A549 (cell line): ENCODE data around the gene SFRP5. TPM values are rescaled to one million over a fixed set of nuclear protein-coding genes. Genes with fewer than 3 reads are reported as not detected.

Experiments
- ATAC-seq, 2 experiments: fragments of 200-7000 bp in 1 of 2; fragments of >200 bp in 1 of 2; cut with Nextera tagmentation in 1 of 2; cut with Tn5 transposase in 1 of 2; 3 replicates each; pipeline versions ENCODE4 v1.8.0 to v1.9.1; 2018 to 2020; ENCODE audit warnings: mild to moderate bottlenecking in 1 of 2, moderate library complexity in 1 of 2
- CTCF ChIA-PET: fragments of 300-600 bp; sonication (Branson Sonifier 250); formaldehyde crosslinking; extraction: SDS; loops from one replicate; lab custom pipeline; 2021; ENCODE audit warnings: antibody characterized with exemption, inconsistent platforms; lab: Yijun Ruan, JAX
- POLR2A ChIA-PET: fragments of 350-600 bp; formaldehyde crosslinking; extraction: SDS; loops from one replicate; lab custom pipeline; 2021; ENCODE audit warnings: antibody characterized with exemption, inconsistent platforms; lab: Yijun Ruan, JAX
- DNase-seq, 2 experiments: peaks; one replicate each; pipeline versions ENCODE4 v3.0.0 to v3.0.0-alpha.2; 2011 to 2016; ENCODE audit warnings: low read depth in 1 of 2, low spot score in 1 of 2
- FAIRE-seq: peaks from 2 replicates; lab custom pipeline; 2011; peaks lifted over from hg19 to GRCh38; lab: Jason Lieb, UNC
- H3K27ac ChIP-seq, 2 experiments: fragments of >200 bp; sonication (Bioruptor Twin); formaldehyde crosslinking; 3 replicates each; pipeline ENCODE4 v1.5.1; 2016 to 2017
- H3K4me1 ChIP-seq: fragments of >200 bp; sonication (Bioruptor Twin); formaldehyde crosslinking; 3 replicates; pipeline ENCODE4 v1.6.1; 2016
- H3K4me2 ChIP-seq: fragments of >200 bp; sonication (Bioruptor Twin); formaldehyde crosslinking; 3 replicates; pipeline ENCODE4 v1.6.1; 2016
- H3K4me3 ChIP-seq: fragments of >200 bp; sonication (Bioruptor Twin); formaldehyde crosslinking; 3 replicates; pipeline ENCODE4 v1.5.1; 2016
- H3K9me3 ChIP-seq: fragments of >200 bp; sonication (Bioruptor Twin); formaldehyde crosslinking; 3 replicates; pipeline ENCODE4 v1.6.1; 2016
- BCL3 ChIP-seq: fragments of >200 bp; sonication (Bioruptor Twin); formaldehyde crosslinking; IDR thresholded peaks from 3 replicates; pipeline ENCODE4 v1.6.1; 2016
- CBX2 ChIP-seq: fragments of 200-600 bp; sonication (generic); IDR thresholded peaks from 2 replicates; pipeline ENCODE4 v1.6.1; 2016; ENCODE audit warnings: low read depth, mild to moderate bottlenecking, borderline replicate concordance
- CBX8 ChIP-seq: fragments of 200-600 bp; sonication (generic); IDR thresholded peaks from 2 replicates; pipeline ENCODE4 v1.6.1; 2016
- CEBPB ChIP-seq, 2 experiments: fragments of >200 bp in 1 of 2; sonication (Bioruptor Twin) in 1 of 2; formaldehyde crosslinking in 1 of 2; IDR thresholded peaks; 2 replicates each; pipeline ENCODE4 v1.6.1; 2012 to 2016
- ESRRA ChIP-seq: fragments of 150-350 bp; IDR thresholded peaks from 2 replicates; pipeline ENCODE4 v1.6.1; 2014; ENCODE audit warnings: mild to moderate bottlenecking, low read length, borderline replicate concordance
- FOSB ChIP-seq: fragments of 250-450 bp; sonication (Bioruptor Pico); IDR thresholded peaks from 2 replicates; pipeline ENCODE4 v1.5.0; 2020; ENCODE audit warnings: mild to moderate bottlenecking, moderate library complexity
- HEYL ChIP-seq: fragments of 250-450 bp; sonication (Bioruptor Pico); IDR thresholded peaks from 2 replicates; pipeline ENCODE4 v1.8.0; 2021; ENCODE audit warnings: mild to moderate bottlenecking, moderate library complexity
- KDM5A ChIP-seq: fragments of 200-600 bp; sonication (generic); IDR thresholded peaks from 2 replicates; pipeline ENCODE4 v1.6.1; 2016; ENCODE audit warnings: antibody characterized with exemption, mild to moderate bottlenecking
- MYC ChIP-seq: IDR thresholded peaks from 2 replicates; pipeline ENCODE4 v1.6.1; 2012; ENCODE audit warnings: mild to moderate bottlenecking, inconsistent platforms, low read length, improper control_type of control experiment, borderline replicate concordance
- NFE2L2 ChIP-seq: fragments of 150-350 bp; conservative IDR thresholded peaks from 2 replicates; pipeline ENCODE4 v1.6.1; 2014; ENCODE audit warnings: low read length
- PBX3 ChIP-seq: IDR thresholded peaks from 2 replicates; pipeline ENCODE4 v1.6.1; 2012
- POLR2A ChIP-seq: IDR thresholded peaks from 2 replicates; pipeline ENCODE4 v1.6.1; 2012; ENCODE audit warnings: mild to moderate bottlenecking, low read length
- POLR2AphosphoS2 ChIP-seq: conservative IDR thresholded peaks from 2 replicates; pipeline ENCODE4 v1.6.1; 2012; ENCODE audit warnings: low read length, improper control_type of control experiment, inconsistent platforms
- RAD21 ChIP-seq, 2 experiments: fragments of >200 bp in 1 of 2; sonication (Bioruptor Twin) in 1 of 2; formaldehyde crosslinking in 1 of 2; IDR thresholded peaks in 1 of 2; conservative IDR thresholded peaks in 1 of 2; 2 replicates in 1 of 2; 3 replicates in 1 of 2; pipeline ENCODE4 v1.6.1; 2012 to 2018; ENCODE audit warnings: inconsistent platforms in 1 of 2
- SMC3 ChIP-seq: fragments of >200 bp; sonication (Bioruptor Twin); formaldehyde crosslinking; IDR thresholded peaks from 3 replicates; pipeline ENCODE4 v1.6.1; 2018; ENCODE audit warnings: inconsistent platforms
- TFCP2L1 ChIP-seq: fragments of 250-450 bp; sonication (Bioruptor Pico); IDR thresholded peaks from 2 replicates; pipeline ENCODE4 v1.5.0; 2021; ENCODE audit warnings: mild to moderate bottlenecking
- TP53 ChIP-seq: fragments of 250-450 bp; sonication (Bioruptor Pico); IDR thresholded peaks from 2 replicates; pipeline ENCODE4 v1.5.0; 2021; ENCODE audit warnings: mild to moderate bottlenecking, moderate library complexity
- USF2 ChIP-seq: fragments of 450-650 bp; IDR thresholded peaks from 2 replicates; pipeline ENCODE4 v1.6.1; 2014; ENCODE audit warnings: antibody characterized with exemption
- ZC3H11A ChIP-seq: fragments of 450-650 bp; IDR thresholded peaks from 2 replicates; pipeline ENCODE4 v1.6.1; 2014; ENCODE audit warnings: antibody characterized with exemption, mild to moderate bottlenecking
- ZFP36 ChIP-seq: fragments of 450-650 bp; IDR thresholded peaks from 2 replicates; pipeline ENCODE4 v1.6.1; 2014; ENCODE audit warnings: borderline replicate concordance; ENCODE audit not compliant: partially characterized antibody
- WGBS: methylation state at CpG from one replicate; pipeline ENCODE4 v1.1.6; 2017; ENCODE audit errors: missing lambda C conversion rate; 5-methylcytosine and 5-hydroxymethylcytosine counted together
- polyA plus RNA-seq, 4 experiments: library from polyadenylated mRNA; depleted of rRNA in 3 of 4; stranded (reverse); fragments of >200 nt; fragmentation: RNase III in 1 of 4; extraction: RNeasy Plus Mini Kit Qiagen cat#74134 plus additional on column Dnase treatment in 1 of 4; gene quantifications; 2 replicates in 3 of 4; 3 replicates in 1 of 4; pipeline ENCODE4 v1.2.3, GENCODE V29; 2011 to 2017

Gene SFRP5
- polyA plus RNA-seq, 2 of the 4 experiments (the other 2 are of a cell fraction), result 0.50 to 1.2 TPM

GRCh38 chr10:97798958-97799610, 27.3 kb upstream of the SFRP5 start:
- Histone ChIP-seq H3K27ac (no peak overlapping the region), H3K4me1 (no peaks in the 10 kb centered on the region), H3K9me3 (peaks cover 10% of the 10 kb centered on the region; the same call in 2 of the 3 replicates), H3K4me2 (no peak overlapping the region), H3K4me3 (no peak overlapping the region)
- WGBS, result 31% methylated on average over 1 of the region's 1 CpG
- no peak for TF ChIP-seq CBX8
- no peak for TF ChIP-seq CBX2
- TF ChIP-seq RAD21 (conservative IDR thresholded peaks at IDR 0.05 in 1 of 2, IDR thresholded peaks at IDR 0.05 in 1 of 2), result no peak
- TF ChIP-seq TP53 (CRISPR knock-in tag), result no peak
- no peak for ATAC-seq
- no peak for DNase-seq
- FAIRE-seq, result no peak
- CTCF ChIA-PET, result interaction anchor here (0.9 to 17.4 kb wide), 4 partner anchors 7 to 69 kb away, joined by 3 to 649 read pairs (median 30); no protein-coding TSS in a partner anchor
- POLR2A ChIA-PET, result no interaction called here

DNA sequence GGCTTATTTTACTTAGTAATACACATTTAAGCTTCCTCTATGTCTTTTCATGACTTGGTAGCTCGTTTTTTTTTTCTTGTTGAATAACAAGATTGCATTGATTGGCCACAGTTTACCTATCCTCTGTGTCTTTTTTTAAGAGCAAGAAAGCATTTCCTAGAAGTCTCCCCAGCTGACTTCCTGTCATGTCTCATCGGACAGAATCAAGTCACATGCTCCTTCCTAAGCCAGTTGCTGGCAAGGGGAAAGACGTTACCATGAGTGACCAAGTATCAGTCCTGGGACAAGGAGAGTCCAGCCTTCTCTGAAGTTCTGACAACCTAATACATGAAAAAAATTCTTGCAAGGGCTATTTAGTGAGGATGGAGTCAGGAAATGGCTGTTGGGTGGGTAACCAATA, 24.9 kb upstream of the SFRP5 start:
- H3K27ac ChIP-seq, result no peak overlapping the region
- POLR2A ChIA-PET, result no interaction called here
- H3K4me2 ChIP-seq, result no peak overlapping the region
- DNase-seq (no peak), ATAC-seq (no peak), FAIRE-seq (no peak)
- H3K4me3 ChIP-seq, result no peak overlapping the region
- no peaks in the 10 kb centered on the region for H3K4me1 ChIP-seq
- 21% methylated on average over 3 of the region's 3 CpGs for WGBS
- TF ChIP-seq RAD21 (conservative IDR thresholded peaks at IDR 0.05 in 1 of 2, IDR thresholded peaks at IDR 0.05 in 1 of 2) (no peak), MYC (no peak), BCL3 (no peak), PBX3 (no peak), ZFP36 (no peak), CEBPB (IDR thresholded peaks at IDR 0.05) (no peak), POLR2AphosphoS2 (no peak), POLR2A (no peak), USF2 (no peak), NFE2L2 (no peak), HEYL (CRISPR knock-in tag) (no peak), ZC3H11A (no peak), TFCP2L1 (no peak)
- TF ChIP-seq, all 56 proteins: peak for 0
- CTCF ChIA-PET, result interaction anchor here (0.8 to 17.4 kb wide), 3 partner anchors 13 to 71 kb away, joined by 3 to 649 read pairs (median 6); no protein-coding TSS in a partner anchor
- peaks cover 10% of the 10 kb centered on the region; the same call in 2 of the 3 replicates for H3K9me3 ChIP-seq

DNA sequence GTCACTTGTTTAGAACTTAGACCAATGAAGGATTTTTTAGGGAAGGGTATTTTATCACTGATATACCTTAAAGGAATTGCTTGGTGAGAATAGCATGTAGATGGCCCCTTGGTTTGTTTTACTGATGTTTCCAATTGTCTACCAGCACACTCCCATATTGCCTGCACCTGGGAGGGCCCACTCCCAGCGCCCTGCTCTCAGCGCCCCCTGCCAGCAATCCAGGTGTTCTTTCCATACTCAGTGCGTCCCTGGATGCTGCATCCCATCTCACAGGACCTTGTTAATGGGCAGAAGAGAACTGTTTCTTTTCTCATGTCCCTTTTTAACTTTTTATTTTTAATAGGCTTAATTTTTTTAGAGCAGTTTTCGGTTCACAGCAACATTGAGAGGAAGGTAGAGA, 24.1 kb upstream of the SFRP5 start:
- Histone ChIP-seq H3K4me2 (no peak overlapping the region), H3K27ac (no peak overlapping the region), H3K4me1 (no peaks in the 10 kb centered on the region), H3K4me3 (no peak overlapping the region), H3K9me3 (peaks cover 10% of the 10 kb centered on the region; the same call in 2 of the 3 replicates)
- no peak for TF ChIP-seq SMC3
- TF ChIP-seq KDM5A, result no peak
- TF ChIP-seq FOSB (CRISPR knock-in tag), result no peak
- no peak for TF ChIP-seq ESRRA
- no peak for TF ChIP-seq ZFP36
- DNase-seq, result no peak
- POLR2A ChIA-PET, result no interaction called here
- ATAC-seq, result no peak
- no peak for FAIRE-seq
- CTCF ChIA-PET, result interaction anchor here (0.9 to 17.4 kb wide), 5 partner anchors 11 to 246 kb away, joined by 3 to 649 read pairs (median 5); no protein-coding TSS in a partner anchor
- WGBS, result 52% methylated on average over 4 of the region's 4 CpGs
